ENCODE data around the gene SOX15. TPM values are rescaled to one million over a fixed set of nuclear protein-coding genes. Genes with fewer than 3 reads are reported as not detected.

Gene SOX15
- total and polyA plus RNA-seq, 11 donors: 0.32 to 8.0 (median 1.2) TPM; not detected in 1

DNA sequence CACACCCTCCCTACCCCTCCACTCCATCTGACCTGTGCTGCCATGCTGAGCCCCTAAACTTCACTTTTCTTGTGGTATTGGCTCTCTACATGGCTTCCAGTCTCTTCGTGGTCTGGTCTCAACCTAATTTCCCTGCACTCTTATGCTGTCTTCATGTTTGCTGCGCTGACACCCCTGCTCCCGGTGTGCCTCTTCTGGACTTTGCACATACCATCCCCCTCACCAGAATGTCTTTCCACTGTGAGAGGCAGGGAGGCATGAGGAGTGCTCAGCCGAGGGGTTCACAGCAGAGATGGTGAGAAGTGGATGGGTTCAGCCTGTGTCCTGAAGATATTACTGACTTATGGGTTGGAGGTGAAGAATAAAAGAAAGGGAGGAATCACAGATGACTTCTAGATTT lies 38.5 kb downstream of the SOX15 start:
- H3K4me1 ChIP-seq: peaks cover 0 to 58% (median 13%) of the 10 kb centered on the region in 12 donors

DNA sequence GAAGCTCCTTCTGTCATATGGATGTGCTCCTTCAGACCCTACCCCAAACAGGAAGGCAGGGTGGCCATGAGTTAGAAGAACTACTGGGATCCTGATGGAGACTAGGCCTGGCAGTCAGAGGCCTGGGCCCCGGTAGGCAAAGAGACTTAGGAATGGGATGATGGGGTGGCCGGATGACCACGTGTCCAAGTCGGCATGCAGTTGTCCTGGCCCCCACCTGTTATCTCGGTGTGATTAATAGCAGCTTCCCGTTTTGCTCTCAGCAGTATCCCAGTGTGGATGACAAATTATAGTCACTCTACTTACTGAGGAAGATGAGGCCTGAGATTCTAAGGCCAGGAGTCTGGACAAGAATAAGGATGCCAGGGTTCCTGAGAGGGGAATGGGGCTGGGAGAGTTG lies 39.5 kb downstream of the SOX15 start:
- Histone ChIP-seq H3K4me3 (peak overlapping the region in 5 of 12 donors; percentile 61 to 96 (median 79)), H3K27me3 (no peaks in the 10 kb centered on the region), H3K9me3 (no peaks in the 10 kb centered on the region), H3K36me3 (peaks cover 0 to 21% (median 6%) of the 10 kb centered on the region in 9 donors), H3K27ac (peak overlapping the region in 7 of 12 donors; percentile 56 to 97 (median 95)), H3K4me1 (peaks cover 0 to 58% (median 14%) of the 10 kb centered on the region in 12 donors)
- ATAC-seq (no peak), DNase-seq (no peak)
- TF ChIP-seq, protein P1, sequence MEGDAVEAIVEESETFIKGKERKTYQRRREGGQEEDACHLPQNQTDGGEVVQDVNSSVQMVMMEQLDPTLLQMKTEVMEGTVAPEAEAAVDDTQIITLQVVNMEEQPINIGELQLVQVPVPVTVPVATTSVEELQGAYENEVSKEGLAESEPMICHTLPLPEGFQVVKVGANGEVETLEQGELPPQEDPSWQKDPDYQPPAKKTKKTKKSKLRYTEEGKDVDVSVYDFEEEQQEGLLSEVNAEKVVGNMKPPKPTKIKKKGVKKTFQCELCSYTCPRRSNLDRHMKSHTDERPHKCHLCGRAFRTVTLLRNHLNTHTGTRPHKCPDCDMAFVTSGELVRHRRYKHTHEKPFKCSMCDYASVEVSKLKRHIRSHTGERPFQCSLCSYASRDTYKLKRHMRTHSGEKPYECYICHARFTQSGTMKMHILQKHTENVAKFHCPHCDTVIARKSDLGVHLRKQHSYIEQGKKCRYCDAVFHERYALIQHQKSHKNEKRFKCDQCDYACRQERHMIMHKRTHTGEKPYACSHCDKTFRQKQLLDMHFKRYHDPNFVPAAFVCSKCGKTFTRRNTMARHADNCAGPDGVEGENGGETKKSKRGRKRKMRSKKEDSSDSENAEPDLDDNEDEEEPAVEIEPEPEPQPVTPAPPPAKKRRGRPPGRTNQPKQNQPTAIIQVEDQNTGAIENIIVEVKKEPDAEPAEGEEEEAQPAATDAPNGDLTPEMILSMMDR (IDR thresholded peaks at IDR 0.05): no peak
- no peak for TF ChIP-seq POLR2A (IDR thresholded peaks at IDR 0.05)
- WGBS, 4 donors: 27 to 59% (median 52%) methylated on average over 6 of the region's 6 CpGs
- intact Hi-C loops (cut with DNase I): loop anchor here in 1 of 10 donors (10.0 kb wide), 1 partner anchor 196 kb away; the partner anchor contains the start of genes KCTD11 and TMEM95

More for the DNA sequence above, 38.5 kb downstream of the SOX15 start:
- TF ChIP-seq, protein P1 (IDR thresholded peaks at IDR 0.05): no peak
- TF ChIP-seq POLR2A (IDR thresholded peaks at IDR 0.05): no peak
- H3K4me3 ChIP-seq: no peak overlapping the region
- DNase-seq (no peak), ATAC-seq (no peak)
- peaks cover 0 to 21% (median 6%) of the 10 kb centered on the region in 9 donors for H3K36me3 ChIP-seq
- 82 to 91% (median 86%) methylated on average over 4 of the region's 4 CpGs for WGBS, 4 donors
- intact Hi-C loops (cut with DNase I): loop anchor here in 1 of 10 donors (10.0 kb wide), 1 partner anchor 197 kb away; the partner anchor contains the start of genes KCTD11 and TMEM95
- H3K9me3 ChIP-seq: no peaks in the 10 kb centered on the region
- H3K27ac ChIP-seq: peak overlapping the region in 1 of 12 donors; percentile 95
- no peaks in the 10 kb centered on the region for H3K27me3 ChIP-seq

DNA sequence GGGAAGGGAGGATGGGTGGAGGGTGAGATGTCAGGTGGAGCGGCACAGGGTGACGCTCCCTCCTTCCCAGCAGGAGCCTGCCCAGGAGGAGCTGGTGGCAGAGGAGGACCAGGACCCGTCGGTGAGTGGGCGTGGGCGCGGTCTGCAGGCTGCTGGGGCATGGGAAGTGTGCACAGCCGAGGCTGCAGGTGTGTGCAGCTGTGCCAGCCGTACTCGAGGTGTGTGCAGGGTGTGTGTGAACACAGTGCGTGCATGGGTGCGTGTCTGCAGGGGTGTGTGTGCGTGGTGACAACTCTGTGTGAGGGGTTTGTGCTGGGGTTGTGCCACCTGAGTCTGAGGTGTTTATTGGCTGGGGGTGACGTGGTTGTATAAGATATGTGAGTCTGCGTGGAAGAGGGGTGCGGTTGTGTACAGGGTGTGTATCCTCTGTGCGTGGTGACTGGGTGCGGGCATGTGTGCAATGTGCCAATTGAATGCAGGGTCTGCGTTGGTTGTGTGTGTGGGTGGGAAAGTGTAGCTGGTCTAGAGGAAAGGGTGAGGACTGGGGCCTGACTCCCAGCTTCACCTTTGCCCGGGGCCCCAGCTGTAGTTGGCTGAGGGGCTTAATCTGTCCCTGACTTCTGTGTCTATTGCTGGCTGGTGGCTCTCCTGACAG lies 40.4 kb downstream of the SOX15 start:
- WGBS, 4 donors: 33 to 51% (median 47%) methylated on average over 20 of the region's 20 CpGs
- peak; percentile 9 to 73 (median 56) for ATAC-seq
- peak overlapping the region; percentile 75 to 98 (median 95) for H3K27ac ChIP-seq
- H3K27me3 ChIP-seq: no peaks in the 10 kb centered on the region
- intact Hi-C loops (cut with DNase I): loop anchor here in 1 of 10 donors (10.0 kb wide), 1 partner anchor 195 kb away; the partner anchor contains the start of genes KCTD11 and TMEM95
- no peak for TF ChIP-seq POLR2A (IDR thresholded peaks at IDR 0.05)
- TF ChIP-seq, protein P1 (IDR thresholded peaks at IDR 0.05): no peak
- no peak for DNase-seq
- H3K36me3 ChIP-seq: peaks cover 0 to 21% (median 6%) of the 10 kb centered on the region in 9 donors
- H3K4me1 ChIP-seq: peaks cover 0 to 58% (median 19%) of the 10 kb centered on the region in 12 donors
- H3K9me3 ChIP-seq: no peaks in the 10 kb centered on the region
- H3K4me3 ChIP-seq: peak overlapping the region; percentile 41 to 96 (median 74)
